Stimulated activated CD8-positive, alpha-beta memory T cell treated with anti-CD3 and anti-CD28 coated beads, Interleukin-4, amount 100 ng/mL, for 4 hours (primary cell): ENCODE data around the gene RNF126.

Experiments
- DNase-seq, 2 donors: peaks; one replicate each; pipeline ENCODE4 v3.0.0-alpha.2; 2020; ENCODE audit warnings: low read depth in 2 of 2, low spot score in 1 of 2

Gene RNF126

DNA sequence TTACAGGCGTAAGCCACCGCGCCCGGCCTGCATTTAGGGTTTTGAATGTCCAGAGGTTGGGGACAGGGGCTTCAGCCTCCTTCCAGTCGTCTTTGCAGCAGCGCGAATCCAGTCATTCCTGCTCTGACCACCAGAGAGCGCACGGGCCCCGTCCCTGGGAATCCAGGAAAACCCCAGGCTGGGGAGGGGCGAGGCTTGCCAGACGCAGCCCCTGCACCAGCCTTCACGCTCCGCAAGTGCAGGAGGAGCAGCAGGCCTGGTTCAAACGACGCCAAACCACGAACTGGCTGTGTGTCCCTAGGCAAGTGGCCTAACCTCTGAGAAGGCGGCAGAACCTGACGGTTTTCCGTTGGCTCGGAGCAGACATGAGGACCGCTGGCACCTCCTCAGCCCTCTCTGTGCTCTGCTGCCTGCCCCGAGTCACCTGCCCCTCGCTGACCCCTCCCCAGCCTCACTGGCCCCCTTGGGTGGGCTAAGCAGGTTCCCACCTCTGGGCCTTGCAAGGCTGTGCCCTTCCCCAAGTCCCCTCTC lies 2.0 kb upstream of the RNF126 start:
- DNase-seq: peak; percentile 55 to 59

DNA sequence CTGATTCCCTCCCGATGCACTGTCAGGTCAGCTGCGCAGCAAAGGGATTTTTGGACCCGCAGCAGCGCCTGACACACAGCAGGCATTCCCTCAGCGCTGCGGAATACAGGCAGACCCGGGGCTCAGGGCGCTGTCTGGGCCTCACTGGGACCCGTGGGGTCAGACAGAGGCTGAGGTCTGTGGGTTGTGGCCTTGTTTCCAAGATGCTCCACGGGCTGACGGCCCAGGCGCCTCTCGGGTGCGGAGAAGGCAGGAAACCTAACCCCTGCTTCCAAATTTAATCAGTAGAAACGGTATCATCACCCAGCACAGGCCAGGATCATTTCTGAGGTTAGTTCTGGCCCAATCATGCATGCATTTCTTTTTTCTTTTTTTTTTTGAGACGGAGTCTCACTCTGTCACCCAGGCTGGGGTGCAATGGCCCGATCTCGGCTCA lies 686 bp upstream of the RNF126 start:
- no peak for DNase-seq

DNA sequence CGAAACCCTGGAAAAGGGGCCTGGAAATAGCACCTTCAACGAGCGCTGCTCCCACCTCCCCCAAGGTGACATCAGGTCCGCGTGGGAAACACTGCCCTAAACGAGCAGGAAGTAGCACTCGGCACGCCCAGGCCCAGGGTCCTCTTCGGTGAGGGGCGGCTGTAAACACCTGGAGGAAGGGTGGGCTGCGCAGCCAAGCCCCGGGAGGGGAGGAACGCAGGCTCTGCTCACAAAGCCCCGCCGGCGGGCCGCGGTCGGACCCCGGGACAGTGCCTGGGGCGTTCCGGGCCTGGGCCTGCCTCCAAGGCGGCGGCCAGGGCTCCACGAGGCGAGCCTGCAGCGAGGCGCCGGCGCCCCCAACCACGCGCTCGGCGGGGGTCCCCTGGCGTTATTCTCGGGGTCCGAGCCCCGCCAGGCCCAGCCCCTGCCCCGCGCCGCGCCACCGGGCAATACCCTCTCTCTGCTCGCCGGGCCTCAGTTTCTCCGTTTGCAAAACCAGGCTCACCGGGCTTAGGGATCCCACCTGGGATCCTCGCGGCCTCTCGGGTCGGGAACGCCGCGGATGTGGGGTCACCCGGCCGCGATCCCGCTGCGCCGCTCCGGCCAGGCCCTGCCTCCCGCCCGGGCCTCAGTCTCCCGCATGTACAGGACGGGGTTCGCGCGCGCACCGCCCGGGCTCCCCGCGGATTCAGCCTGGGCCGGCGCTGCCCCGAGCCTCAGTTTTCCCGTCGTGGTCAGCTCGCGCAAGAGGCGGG lies 630 bp downstream of the RNF126 start:
- DNase-seq: peak; percentile 48 to 57

DNA sequence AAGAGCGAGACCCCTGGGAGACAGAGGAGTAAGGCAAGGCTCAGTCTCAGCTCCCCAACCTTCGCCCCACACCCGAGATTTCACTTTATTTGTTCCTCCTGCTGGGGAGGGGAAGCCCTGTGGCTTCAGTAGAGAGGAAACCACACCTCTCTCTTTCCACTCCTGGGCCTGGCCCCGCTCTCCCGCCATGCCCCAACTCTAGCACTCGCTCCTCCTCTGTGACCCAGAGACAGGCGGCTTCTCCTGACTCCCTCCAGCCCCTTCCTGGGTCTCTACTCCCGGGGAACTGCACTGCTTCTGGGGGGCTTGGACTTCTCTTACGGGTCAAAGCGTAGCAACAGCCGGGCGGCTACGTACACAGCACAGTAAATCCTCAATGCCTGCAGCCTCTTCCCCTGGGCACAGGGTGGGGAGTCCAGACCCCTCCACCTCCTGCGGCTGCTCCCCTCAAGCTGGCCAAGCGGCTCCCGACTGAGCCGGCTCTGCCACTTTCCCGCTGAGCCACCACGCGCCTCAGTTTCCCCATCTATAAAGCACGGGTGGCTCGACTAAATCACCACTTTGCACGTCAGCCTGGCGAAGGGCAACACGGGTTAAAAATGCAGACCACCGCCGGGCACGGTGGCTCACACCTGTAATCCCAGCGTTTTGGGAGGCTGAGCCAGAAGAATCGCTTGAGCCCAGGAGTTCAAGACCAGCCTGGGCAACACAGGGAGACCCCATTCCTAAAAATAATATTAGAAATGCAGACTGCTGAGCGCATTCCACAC lies 1.4 kb downstream of the RNF126 start:
- peak in 1 of 2 donors; percentile 38 for DNase-seq

DNA sequence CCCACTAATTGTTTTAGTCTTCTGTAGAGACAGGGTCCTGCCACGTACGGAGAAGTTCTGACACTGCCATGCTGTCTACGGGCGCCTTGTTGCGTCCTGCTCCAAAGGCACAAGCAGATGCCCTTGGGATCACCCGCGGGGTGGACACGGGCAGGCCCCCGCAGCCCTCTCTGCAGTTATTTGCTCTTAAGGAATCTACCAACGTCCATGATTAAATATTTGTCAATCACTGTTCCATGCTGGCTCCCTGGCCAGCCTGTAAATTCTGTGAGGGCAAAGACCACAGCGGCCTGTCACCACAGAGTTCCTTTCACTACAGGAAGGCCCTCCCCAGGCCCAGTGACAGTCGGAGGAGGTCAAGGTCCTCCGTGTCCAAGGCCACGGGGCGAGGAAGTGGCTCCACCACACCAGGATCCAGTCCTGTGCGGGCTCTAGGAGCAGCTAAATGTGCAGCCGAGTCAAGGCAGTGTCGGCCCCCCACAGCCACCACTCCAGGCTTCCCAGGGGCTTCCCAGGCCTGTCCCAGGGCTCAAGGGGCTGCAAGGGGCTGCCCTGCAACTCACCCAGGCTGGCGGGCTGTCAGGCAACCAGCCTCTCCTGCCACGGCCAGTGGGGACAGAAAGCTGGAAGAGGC lies 2.1 kb downstream of the RNF126 start:
- DNase-seq: no peak

DNA sequence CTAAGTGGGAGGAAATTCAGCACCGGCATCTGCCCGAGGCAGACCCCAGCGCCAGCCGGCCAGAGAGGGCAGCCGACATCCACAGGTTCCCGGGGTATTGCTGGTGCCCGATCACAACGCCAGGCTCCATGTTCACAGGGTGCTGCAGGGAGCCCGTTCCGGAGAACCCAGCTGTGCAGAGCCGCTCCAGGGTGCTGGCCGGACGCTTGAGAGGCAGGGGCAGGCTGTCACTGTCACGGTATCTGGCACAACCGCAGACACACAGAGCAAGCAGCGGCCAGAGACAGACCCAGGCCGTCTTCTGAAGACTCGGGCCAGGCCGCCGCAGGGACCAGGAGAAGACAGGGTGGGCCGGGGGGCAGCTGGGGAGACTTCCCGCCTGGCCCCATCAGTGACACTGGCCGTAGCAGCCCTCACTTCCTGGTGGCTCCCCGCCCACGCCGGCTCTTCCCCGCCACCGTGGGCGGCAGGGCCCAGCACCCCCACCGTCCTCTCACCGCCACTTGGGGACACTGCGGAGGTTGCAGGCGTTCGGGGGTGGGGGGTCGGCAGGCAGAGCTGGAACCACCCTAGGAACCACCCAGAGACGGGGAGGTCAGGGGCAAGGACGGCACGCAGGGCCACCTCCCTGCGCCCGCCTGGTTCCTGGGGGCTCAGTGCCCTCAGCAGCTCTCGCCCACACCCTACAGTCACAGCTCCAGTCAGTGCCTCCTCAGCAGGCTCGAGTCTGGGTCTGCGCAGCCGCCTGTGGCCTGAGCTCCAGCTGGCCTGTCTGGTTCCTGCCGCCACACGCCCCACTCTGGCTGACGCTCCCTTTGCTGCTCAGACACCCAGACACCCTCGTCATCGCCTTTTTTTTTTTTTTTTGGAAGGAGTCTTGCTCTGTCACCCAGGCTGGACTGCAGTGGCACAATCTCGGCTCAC lies 3.8 kb downstream of the RNF126 start:
- DNase-seq: peak in 1 of 2 donors; percentile 49

DNA sequence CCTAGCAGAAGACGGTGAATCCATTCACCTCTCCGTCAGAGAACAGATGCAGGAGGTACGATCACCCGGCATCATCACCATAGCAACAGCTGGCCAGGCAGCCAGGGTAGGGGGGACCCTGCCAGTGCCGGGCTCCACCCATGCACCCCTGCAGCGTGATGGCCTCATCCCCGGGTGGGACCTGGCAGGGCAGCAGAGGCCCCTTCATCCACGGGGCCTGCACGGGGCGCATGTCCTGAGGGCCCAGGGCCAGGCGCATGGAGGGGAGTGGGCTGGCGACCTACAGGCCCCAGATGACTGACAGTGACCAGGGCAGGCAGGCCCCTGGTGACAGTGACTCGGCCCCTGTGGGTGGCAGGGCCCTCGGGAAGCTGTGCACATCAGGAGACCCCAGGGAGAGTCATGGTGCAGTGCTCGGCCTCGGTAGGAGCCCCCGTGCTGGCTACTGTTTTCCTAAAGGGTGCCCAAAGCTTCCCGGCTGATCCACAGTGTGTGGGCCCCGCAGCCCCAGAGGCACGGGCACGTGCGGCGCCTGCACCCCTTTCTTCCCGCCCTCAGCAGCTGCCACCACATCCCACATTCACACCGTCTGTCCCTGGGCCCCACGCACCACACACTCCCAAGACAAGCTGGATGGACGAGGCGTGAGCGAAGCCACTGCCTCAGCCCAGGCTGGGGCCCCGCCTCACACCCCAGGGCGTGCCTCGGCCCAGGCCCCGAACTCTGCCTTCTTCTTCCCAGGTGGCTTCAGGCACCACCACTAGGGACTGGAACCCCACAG lies 4.8 kb downstream of the RNF126 start:
- no peak for DNase-seq

DNA sequence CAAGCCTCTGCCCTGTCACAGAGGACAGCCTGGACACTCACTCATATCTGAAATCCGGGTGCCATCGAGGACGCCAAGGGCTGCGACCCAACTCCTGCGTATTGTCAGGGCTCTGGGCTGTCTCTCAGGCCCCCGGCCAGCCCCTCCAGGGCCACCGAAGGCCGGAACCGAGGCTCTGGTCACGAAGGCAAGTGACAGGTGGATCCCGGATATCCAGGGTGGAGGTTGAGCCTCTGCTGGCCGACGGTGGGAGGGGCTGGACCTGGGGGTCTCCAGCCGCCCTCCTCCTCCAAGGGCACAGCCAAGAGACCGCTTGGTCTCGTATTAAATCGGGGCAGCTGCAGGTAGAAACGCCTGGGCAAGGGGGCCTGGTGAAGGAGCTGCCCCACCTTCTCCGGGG lies 5.4 kb downstream of the RNF126 start:
- DNase-seq: no peak

DNA sequence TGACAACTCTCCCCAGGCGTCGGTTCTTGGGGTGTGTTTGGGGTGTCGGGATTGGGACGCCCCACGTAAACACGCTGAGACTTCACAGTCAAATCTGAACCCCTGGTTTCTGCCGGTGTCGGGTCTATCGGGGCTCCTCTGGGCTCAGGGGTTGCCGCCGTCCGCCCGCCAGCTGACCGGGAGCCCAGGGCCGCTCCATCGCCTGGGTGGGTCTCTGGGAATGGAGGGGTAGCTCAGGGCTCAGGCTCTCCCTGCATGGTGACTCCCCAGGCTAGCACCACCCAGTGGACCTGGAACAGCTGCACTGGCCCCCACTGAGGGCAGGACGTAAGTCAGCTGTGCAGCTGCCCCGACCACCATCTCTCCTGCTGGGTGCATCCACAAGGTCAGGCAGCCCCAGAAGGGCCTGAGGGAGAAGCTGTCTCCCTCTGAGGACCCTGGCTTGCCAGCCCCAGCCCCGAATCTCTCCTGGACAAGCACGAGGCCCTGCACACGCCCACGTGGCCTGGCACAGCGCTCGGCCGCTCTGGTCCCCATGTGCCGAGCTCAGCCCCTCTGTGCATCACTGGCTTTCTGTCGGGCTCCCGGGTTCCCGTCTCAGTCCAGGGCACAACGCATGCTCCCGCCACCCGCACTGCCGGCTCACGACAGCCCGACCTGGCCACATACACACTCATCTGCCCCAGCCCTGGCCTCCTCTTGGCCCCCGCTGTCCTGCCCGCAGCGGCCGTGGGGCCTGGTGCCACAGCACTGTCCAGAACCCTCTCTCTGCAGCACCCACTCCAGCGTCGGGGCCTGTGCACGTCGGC lies 6.1 kb downstream of the RNF126 start:
- no peak for DNase-seq

DNA sequence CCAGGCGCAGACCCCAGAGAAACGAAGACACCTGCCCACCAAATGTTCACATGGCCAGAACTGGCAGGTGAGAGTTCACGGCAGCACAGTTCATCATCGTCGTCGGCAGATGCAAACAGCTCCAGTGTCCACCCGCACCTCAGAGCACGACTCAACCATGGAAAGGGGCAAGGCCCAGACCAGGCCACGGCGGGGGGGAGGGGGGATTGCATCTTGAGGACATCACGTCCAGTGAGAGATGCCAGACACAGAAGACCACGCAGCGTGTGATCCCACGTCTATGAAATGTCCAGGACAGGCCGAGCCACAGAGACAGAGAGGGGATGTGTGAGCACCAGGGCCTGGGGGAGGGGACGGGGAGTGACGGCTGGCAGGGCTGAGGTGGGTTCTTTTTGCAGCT lies 7.3 kb downstream of the RNF126 start:
- DNase-seq: no peak

DNA sequence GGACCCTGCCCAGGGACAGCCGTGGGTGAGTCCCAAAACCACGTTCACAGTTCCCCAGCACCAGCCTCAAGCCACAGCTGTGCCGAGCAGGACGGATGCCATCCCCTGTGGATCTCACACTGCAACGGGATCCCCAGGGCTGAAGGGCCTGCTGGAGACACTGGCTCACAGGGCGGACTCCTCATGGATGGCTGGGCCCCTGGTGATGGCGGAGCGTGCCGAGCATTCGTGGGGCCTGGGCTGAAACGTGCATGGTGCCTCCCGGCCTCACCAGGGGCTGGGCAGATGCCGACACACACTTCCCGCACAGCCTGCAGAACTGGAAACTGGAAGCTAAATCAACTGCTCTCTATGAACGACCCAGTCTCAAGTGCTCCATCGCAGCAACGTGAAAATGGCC lies 9.6 kb downstream of the RNF126 start:
- DNase-seq: no peak

DNA sequence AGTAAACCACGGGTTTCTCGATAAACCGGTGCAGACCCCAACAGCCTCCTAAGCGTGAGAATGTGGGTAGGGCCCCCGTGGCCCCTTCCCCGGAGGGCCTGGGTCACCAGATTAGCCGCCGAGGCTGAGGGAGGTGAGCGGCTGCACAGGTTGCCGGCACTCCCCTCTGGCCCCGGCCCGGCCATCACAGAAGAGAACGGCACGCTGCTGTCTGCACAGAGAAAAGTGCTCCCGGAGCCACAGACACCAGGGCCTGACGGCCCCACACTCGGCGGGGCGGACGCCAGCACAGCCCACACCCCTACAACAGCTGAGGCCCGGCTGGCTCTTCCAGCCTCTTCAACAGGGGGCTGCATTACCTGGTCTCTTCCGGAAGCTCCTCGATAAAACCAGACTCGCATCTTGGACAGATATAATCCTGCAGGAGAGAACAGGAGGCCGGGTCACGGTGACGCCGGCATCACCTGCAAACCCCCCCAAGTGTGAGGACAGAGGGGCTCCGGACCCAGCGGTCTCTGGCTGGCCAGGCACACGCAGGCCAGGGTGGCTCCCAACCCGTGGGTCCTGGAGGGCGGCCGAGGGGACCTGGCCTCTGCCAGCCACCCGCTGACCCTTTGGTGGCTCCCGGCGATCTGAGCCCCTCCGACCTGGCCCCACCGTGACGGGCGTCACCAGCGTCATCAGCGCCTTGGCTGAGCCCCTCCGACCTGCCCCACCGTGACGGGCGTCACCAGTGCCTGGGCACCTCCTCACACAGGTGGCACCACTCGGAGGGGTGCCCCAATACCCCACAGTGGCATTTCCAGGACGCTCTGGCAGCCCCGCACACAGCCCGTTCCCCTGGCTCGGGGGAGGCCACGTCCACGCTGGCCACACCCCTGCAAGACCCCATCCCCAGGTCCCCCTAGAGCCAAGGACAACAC lies 10.3 kb downstream of the RNF126 start:
- no peak for DNase-seq

DNA sequence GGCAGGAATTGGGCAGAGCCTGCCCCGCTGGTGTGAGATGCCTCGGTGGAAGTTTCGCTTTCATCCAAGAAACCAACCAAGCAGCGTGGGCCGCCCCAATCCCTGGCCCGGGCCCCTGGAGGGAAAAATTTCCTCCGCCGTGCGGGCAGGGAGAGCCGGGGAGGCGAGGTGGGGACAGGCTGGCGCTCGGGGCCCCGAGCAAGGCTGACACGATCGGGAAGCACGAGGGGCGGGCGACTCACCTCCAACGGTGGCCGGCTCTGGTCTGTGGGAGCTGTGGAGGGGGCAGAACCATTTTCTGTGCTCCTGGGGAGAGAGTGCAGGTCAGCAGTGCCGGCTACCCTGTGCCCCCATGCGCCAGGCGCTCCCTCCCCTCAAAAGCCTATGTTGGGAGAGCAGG lies 11.0 kb downstream of the RNF126 start:
- no peak for DNase-seq

DNA sequence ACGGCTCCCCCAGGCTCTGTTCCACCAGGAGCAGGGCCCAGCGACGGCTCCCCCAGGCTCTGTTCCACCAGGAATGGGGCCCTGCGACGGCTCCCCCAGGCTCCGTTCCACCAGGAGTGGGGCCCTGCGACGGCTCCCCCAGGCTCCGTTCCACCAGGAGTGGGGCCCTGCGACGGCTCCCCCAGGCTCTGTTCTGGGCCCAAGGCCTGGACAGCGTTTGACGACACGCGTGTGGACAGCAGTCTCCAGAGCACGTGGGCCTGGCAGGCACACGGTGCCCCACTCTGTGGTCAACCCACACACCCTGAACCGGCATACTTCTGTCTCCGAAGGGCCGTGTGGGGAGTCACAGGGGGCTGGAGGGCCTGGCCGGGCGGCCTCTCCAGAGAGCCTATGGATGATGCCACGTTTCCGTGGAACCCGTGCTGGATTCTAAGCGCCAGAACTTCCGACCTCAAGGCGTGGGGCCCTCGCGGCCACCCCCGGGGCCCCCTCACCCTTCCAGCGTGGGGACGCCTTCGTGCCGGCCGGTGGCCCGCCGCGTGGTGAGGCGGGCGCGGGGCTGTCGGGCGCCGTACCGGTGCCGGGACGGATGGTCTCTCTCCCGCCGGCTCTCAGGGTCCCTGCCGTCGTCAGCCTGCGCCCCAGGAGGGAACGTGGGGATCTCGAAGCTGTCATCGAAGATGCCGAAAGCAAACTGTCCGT lies 11.7 kb downstream of the RNF126 start:
- no peak for DNase-seq

DNA sequence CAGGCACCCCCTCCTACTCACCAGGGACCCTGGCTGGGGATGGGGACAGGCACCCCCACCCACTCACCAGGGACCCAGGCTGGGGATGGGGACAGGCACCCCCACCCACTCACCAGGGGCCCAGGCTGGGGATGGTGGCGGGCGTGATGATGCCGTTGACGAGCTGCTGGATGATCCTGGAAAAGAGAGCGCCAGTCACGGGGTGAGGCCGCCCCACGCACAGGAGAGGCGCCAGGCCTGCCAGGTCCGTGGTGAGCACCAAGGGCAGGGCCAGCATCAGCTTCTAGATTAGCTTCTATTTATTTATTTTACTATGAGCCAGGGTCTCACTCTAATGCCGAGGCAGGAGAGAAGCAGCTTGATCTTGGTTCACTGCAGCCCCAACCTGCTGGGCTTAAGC lies 12.9 kb downstream of the RNF126 start:
- DNase-seq: no peak

DNA sequence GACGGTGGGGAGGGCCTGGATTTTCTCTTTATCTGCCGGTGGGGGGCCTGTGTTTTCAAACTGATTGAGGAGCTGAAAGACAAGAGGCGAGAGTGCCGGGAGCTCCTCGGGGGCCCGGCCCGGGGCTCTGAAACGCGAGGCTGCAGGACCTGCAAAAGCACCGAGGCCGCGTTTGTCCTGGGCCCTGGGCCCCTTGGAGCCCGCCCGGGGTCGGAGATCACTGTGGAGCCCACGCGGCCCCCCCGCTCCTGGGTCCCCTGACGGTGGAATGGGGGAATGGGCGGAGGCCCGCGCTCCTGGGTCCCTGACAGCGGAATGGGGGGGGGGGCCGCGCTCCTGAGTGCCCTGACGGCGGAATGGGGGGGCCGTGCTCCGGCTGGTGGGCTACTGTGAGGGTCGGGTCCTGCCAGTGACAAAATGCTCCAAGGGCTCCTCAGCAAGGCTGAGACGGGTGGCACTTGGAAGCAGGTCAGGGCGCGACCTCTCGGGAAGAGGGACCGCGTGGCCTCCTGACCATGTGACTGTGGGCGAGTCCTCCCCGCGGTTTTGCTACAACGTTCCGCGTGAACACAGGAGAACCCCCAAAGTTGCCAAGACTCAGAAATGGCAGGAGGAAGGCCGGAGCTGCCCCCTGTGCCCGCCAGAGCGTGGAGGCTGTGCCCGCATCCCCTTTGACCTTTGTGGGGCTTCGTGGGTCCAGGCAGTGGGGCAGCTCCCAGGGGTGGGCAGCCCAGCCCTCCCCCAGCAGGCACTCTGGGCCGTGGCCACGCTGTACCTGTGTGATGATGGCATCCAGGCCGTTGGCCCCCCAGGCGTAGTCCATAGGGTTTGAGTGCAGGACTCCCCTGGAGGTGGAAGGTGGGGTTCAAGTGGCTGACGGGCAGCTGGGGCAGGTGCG lies 13.9 kb downstream of the RNF126 start:
- no peak for DNase-seq
